Stimulated activated CD4-positive, alpha-beta T cell treated with anti-CD3 and anti-CD28 coated beads, Interleukin-12 subunit alpha, Interleukin-12 subunit beta, amount 100 ng/mL, for 48 hours (primary cell): ENCODE data around the gene MGLL.
"Not testable (repeated sequence)": the region's sequence is repeated elsewhere in the genome, so short reads cannot be mapped to it uniquely, and the experiment has no call there.

Source experiments
- DNase-seq, 3 donors: peaks; one replicate each; pipeline ENCODE4 v3.0.0-alpha.2; 2020; ENCODE audit warnings: low read depth in 2 of 3, low spot score in 1 of 3

Gene MGLL

DNA sequence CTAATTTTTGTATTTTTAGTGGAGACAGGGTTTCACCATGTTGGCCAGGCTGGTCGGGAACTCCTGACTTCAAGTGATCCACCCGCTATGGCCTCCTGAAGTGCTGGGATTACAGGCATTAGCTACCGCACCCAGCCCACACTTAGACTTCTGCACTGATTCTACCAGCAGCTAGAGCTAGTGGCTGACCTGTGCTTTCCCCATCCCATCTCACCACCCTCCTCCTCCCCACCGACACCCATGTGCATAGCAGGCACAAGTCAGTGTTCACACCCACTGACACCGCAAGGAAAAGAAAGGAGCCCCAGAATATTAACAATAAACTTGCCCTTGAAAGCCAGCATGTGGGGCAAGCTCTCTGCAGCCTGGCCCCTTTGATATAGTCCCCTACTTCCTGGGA, 160.7 kb downstream of the MGLL start:
- no peak for DNase-seq

DNA sequence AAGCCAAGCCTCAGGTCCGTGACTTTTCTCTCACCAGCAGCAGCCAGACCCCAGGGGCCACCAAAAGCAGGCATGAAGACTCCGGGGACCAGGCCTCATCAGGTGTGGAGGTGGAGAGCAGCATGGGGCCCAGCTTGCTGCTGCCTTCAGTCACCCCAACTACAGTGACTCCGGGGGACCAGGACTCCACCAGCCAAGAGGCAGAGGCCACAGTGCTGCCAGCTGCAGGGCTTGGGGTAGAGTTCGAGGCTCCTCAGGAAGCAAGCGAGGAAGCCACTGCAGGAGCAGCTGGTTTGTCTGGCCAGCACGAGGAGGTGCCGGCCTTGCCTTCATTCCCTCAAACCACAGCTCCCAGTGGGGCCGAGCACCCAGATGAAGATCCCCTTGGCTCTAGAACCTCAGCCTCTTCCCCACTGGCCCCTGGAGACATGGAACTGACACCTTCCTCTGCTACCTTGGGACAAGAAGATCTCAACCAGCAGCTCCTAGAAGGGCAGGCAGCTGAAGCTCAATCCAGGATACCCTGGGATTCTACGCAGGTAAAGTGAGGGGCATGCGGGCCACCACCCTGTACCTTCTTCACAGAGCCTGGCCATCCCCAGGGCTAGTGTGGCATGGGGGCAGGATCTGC, 161.6 kb downstream of the MGLL start:
- no peak for DNase-seq

GRCh38 chr3:127658234-127658633, 164.1 kb downstream of the MGLL start:
- DNase-seq = no peak

GRCh38 chr3:127656906-127657305, 165.4 kb downstream of the MGLL start:
- no peak for DNase-seq

- DNase-seq = no peak
Observed at GRCh38 chr3:127655641-127656040, 166.7 kb downstream of the MGLL start.

DNA sequence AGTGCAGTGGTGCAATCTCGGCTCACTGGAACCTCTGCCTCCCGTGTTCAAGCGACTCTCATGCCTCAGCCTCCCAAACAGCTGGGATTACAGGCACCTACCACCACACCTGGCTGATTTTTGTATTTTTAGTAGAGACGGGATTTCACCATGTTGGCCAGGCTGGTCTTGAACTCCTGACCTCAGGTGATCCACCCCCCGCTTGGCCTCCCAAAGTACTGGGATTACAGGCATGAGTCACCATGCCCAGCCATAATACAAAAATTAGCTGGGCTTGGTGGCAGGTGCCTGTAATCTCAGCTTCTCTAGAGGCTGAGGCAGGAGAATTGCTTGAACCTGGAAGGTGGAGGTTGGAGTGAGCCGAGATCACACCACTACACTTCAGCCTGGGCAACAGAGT, 167.3 kb downstream of the MGLL start:
- DNase-seq = not testable (repeated sequence)

GRCh38 chr3:127654374-127654773, 167.9 kb downstream of the MGLL start:
- no peak for DNase-seq

- no peak for DNase-seq
Observed at GRCh38 chr3:127652246-127652995, 169.9 kb downstream of the MGLL start.

DNA sequence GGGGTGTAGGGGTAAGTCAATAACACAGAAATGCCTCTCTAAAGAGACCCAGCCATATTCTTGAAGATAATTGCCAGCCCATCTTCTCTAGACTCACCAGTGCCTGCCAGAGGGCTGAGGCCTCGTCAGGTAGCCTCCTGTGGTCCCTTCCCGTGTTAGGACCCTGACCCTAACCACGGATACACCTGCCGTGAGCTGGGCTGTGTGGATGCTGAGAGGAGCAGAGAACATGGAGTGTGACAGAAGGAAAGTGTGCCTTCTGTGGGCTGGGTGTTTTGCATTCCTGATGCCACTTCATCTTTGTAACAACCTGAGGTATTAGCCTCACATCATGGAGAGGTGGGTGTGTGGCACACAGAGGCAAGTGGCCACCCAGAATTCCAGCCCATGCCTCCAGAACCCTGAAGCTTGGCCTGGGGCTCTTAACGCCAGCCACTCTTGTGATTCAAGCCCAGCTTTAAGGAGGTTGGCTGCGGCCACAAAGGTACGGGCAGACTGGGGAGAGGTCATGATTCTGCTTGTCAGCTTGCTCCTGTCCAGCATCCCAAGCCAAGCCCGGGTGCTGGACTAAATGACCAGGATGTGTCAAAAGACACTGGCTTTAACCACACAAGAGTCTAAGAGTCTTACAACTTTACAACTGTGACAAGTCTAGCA, 170.7 kb downstream of the MGLL start:
- DNase-seq = no peak

DNA sequence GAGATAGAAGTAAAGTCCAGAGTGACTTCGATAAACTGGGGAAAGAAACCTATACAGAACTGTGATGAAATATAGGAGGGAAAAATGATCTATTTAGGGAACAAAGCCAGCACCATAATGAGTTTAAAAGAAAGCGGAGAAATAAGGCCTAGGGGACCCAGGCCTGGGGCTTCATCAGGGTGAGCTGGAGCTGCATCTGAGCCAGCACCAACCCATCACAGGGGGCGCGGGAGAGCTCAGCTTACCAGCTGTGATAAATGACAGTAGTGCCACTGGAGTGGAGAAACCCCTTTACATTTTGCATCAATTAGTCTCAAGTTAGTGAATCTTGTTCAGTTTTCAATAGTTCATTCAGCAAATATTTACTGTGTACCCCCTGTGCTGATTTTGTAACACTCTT, 172.1 kb downstream of the MGLL start:
- no peak for DNase-seq

DNA sequence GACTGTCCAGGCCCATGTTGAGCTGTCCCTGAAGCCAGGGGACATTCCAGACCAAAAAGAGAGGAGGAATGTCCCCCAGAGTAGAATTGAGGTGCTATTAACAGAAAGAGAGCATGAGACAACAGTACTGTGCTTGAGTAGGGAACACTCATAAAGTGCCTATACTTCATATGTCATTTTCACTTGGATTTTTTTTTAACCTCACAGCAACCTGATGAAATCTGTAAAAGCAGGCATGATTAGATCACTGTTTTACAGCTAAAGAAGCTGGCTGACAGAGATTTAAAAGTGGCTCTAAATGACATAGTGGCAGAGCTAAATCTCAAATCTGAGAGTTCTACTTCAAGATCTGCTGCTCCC, 174.5 kb downstream of the MGLL start:
- no peak for DNase-seq

DNA sequence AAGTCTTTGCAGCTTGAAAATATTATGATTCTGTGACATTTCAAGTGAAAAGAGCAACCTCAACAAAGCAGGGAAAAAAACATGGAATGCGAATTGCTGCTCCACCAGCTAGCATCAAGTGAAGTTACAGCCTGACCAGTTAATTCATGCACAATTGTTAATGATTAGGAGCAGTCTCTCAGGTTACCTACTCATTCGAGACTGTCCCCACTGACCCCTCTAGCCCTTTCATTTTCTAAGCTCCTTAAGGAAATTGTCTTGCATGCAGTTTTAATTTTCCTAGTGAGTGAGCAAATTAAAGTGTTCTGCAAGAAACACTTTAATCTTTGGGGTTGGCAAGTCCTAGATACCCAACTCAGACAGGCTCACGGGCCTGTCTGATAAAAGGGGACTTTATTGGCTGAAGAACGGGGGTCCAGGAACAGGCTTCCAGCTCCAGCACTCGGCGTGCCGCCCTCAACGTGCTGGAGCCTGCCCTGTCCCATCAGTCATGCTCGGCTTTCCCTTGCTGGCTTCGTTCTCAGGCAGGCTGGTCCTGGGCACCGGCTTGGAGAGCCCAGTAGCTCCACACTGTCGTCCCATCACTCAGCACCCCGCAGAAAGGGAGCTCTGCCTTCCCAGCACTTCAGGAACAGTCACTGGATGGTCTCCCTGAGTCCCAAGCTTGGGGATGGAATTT, 175.0 kb downstream of the MGLL start:
- no peak for DNase-seq

GRCh38 chr3:127646501-127647046, 175.7 kb downstream of the MGLL start:
- no peak for DNase-seq

DNA sequence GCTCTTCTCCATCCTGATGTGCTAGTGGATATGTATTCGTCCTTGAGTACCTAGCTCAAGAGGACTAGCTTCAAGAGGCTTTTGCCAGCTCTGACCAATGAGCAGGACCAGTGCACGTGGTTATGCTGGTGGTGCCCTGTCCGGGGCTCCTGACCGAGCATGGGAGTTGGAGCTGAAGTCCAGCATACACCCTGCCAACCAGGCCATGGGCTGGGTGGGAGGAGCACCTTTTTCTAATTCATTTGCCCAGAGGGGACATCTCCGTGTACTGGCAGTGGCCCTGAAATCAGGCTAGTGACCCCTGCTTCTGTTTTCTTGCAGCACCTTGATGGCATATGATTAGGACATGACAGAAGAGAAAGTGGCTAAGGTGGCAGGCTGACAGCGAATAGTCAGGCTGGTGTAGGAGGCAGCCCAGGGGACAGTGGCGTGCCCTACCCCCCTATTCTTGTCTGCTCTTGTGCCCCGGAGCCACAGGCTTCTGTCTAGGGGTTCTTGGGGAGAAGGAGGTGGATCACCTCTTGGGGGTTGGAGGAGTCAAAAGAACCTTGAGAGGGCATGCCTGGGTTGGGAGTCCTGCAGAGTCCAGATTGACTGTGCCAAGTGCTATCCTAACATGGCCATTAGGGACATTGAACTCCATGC, 176.8 kb downstream of the MGLL start:
- DNase-seq = no peak

- DNase-seq = no peak
Observed at GRCh38 chr3:127644641-127645370, 177.5 kb downstream of the MGLL start.

DNA sequence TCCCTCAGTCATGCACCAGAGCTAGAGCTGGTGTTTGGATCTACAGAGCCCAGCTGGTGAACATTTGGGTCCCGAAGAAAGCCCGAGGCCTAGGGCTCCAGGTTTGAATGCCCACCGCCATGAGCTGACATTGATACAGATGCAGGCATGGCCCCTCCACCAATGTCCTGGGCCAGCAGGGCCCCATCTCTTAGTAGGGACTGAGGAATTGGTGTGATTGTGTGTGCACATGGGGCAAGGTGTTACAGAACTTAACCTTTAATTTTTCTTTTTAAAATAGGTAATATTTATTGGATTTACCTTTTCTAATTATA, 182.3 kb downstream of the MGLL start:
- no peak for DNase-seq

DNA sequence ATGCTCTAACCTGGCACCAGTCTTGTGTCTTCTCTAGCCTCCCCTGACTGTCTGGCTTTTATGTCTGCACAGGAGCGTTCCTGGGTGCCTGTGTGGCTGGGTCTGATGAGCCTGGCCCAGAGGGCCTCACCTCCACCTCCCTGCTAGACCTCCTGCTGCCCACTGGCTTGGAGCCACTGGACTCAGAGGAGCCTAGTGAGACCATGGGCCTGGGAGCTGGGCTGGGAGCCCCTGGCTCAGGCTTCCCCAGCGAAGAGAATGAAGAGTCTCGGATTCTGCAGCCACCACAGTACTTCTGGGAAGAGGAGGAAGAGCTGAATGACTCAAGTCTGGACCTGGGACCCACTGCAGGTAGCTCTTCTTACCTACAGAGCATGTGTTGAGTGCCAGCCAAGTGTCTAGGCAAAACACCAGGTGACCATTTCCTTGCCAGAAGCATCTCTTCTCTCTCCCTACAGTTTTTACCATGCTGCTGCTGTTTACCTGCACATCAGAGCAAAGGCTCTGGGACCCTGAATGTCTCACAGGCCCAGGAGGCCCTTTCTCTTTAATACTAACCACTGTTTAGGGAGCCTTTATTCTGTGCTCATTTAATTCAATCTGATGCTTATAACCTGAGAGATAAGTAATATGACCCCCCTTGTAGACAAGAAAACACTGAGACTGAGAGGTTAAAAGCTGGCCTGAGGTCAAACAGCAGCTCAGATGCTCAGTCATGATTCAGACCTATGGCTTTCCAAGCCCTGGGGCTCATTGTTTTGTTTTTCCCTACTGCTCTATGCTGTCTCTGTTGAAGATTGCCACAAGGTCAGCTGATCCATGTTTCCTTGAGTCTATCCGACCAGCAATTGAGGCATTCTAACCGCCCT, 182.9 kb downstream of the MGLL start:
- DNase-seq = no peak
